Esophagus squamous epithelium (tissue), 5 donors: Measurements from ENCODE around the gene GBGT1. TPM values are rescaled to one million over a fixed set of nuclear protein-coding genes. Genes with fewer than 3 reads are reported as not detected.
"Not testable (repeated sequence)": the region's sequence is repeated elsewhere in the genome, so short reads cannot be mapped to it uniquely, and the experiment has no call there.

ENCODE experiments used
- DNase-seq: peaks from one replicate; lab custom pipeline; 2025; lab: John Stamatoyannopoulos, UW
- H3K27ac ChIP-seq, 4 donors: fragments of 200-600 bp; sonication (generic); one replicate each; pipeline ENCODE4 v1.5.1; 2016 to 2019; ENCODE audit warnings: mild to moderate bottlenecking in 1 of 4
- H3K27me3 ChIP-seq, 4 donors: fragments of 200-600 bp; sonication (generic); 1 replicate in 3 of 4; 2 replicates in 1 of 4; pipeline versions ENCODE4 v1.5.1 to v1.6.0; 2017 to 2021; ENCODE audit warnings: antibody characterized with exemption in 1 of 4
- H3K36me3 ChIP-seq, 3 donors: fragments of 200-600 bp; sonication (generic); one replicate each; pipeline ENCODE4 v1.5.1; 2016 to 2019
- H3K4me1 ChIP-seq, 3 donors: fragments of 200-600 bp; sonication (generic); one replicate each; pipeline ENCODE4 v1.5.1; 2017 to 2019
- H3K4me3 ChIP-seq, 4 donors: fragments of 200-600 bp; sonication (generic); 1 replicate in 3 of 4; 2 replicates in 1 of 4; pipeline ENCODE4 v1.5.1; 2016 to 2019; ENCODE audit warnings: mild to moderate bottlenecking in 2 of 4, moderate library complexity in 1 of 4
- H3K9me3 ChIP-seq, 3 donors: fragments of 200-600 bp; sonication (generic); one replicate each; pipeline ENCODE4 v1.5.1; 2016 to 2019
- POLR2A ChIP-seq, 4 donors: fragments of 450-650 bp; IDR thresholded peaks; one replicate each; pipeline ENCODE4 v1.6.1; 2017; ENCODE audit warnings: antibody characterized with exemption in 4 of 4, mild to moderate bottlenecking in 4 of 4, moderate library complexity in 3 of 4
- WGBS, 2 donors: methylation state at CpG; one replicate each; pipeline ENCODE4 v1.1.5; 2018; 5-methylcytosine and 5-hydroxymethylcytosine counted together
- intact Hi-C: fragments of 100-400 bp; cut with DNase I; formaldehyde crosslinking; loops from one replicate; pipeline ENCODE4 v1.15.0; 2022
- total RNA-seq, 4 donors: library from RNA; depleted of rRNA; stranded (reverse); fragments of >200 nt; gene quantifications; one replicate each; pipeline ENCODE4 v1.1.0, GENCODE V29; 2016
- TF ChIP-seq, protein P1 (sequence below), 6 experiments: fragments of 450-650 bp in 4 of 6; fragments of 200-600 bp in 2 of 6; sonication (generic) in 2 of 6; IDR thresholded peaks; one replicate each; pipeline ENCODE4 v1.5.1; 2016 to 2019; ENCODE audit warnings: antibody characterized with exemption in 6 of 6, mild to moderate bottlenecking in 4 of 6, moderate library complexity in 4 of 6
- donor health status: DM: yes; HTN: yes; CAD: no.

The GBGT1 gene
- total RNA-seq, 4 donors from 2014 or later: 3.0 to 8.8 (median 3.8) TPM

DNA sequence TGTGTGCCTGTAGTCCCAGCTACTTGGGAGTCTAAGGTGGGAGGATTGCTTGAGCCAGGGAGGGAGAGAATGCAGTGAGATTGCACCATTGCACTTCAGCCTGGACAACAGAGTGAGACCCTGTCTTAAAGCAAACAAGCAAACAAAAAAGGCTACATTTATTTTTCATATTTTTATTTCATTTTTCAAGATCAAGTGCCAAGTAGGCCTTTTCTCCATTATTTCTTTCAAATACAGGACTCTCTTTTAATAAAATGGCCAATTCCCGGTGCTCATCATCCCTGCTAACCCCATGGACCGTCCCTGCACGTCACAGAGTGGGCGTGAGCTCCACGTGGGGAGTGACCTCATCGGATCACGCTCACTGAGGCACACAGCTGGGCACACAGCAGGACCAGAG lies 9.3 kb upstream of the GBGT1 start:
- H3K36me3 ChIP-seq: no peaks in the 10 kb centered on the region
- intact Hi-C loops: no loop called here
- WGBS, 2 donors: 74% methylated on average over 6 to 7 of the region's 7 CpGs

DNA sequence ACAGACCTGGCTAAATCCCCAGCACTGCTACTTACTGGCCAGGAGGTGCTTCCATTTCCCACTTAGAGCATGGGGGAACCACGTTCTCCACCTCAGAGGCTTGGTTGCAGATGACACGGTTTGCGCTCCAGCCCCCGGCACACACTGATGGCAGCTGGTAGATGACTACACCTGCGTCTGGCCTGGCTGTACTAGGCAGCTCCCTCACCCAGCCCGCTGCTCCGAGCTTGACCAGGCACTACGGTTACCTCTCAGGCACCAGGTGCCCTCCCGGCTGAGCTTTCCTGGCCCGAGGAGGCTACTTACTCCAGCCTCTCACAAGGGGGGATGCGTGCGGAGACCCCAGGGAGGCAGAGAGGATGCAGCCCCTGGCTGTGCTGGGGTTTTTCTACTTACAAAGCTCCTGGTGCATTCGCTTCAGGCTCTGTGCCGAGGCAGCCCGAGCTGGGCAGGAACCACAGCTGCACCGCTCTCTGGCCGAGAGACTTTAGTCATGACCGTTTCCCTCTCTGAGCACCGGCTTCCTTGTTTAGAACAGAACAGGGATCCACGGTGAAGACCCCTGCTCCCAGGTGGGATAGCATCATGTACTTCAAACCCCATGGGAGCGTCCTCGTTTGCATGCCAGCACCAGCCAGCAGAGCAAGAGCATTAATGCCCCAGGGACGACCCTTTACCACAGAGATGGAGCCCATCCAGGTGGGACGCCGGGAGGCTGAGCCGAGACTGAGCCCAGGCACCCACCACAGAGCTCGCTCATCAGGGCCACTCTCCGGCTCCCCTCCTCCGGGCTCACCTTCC lies 7.6 kb upstream of the GBGT1 start:
- no peak overlapping the region for H3K4me3 ChIP-seq
- WGBS, 2 donors: 74 to 89% methylated on average over 5 to 8 of the region's 29 CpGs
- no peaks in the 10 kb centered on the region for H3K36me3 ChIP-seq
- H3K4me1 ChIP-seq: no peaks in the 10 kb centered on the region
- intact Hi-C loops: no loop called here
- peaks cover 0 to 28% (median 0%) of the 10 kb centered on the region in 4 donors for H3K27me3 ChIP-seq
- H3K27ac ChIP-seq: no peak overlapping the region
- no peak for TF ChIP-seq POLR2A (IDR thresholded peaks at IDR 0.05)
- TF ChIP-seq, protein P1, sequence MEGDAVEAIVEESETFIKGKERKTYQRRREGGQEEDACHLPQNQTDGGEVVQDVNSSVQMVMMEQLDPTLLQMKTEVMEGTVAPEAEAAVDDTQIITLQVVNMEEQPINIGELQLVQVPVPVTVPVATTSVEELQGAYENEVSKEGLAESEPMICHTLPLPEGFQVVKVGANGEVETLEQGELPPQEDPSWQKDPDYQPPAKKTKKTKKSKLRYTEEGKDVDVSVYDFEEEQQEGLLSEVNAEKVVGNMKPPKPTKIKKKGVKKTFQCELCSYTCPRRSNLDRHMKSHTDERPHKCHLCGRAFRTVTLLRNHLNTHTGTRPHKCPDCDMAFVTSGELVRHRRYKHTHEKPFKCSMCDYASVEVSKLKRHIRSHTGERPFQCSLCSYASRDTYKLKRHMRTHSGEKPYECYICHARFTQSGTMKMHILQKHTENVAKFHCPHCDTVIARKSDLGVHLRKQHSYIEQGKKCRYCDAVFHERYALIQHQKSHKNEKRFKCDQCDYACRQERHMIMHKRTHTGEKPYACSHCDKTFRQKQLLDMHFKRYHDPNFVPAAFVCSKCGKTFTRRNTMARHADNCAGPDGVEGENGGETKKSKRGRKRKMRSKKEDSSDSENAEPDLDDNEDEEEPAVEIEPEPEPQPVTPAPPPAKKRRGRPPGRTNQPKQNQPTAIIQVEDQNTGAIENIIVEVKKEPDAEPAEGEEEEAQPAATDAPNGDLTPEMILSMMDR (IDR thresholded peaks at IDR 0.05): no peak
- DNase-seq: no peak
- no peaks in the 10 kb centered on the region for H3K9me3 ChIP-seq

More for the DNA sequence above, 9.3 kb upstream of the GBGT1 start:
- Histone ChIP-seq H3K4me3 (no peak overlapping the region), H3K9me3 (no peaks in the 10 kb centered on the region), H3K27me3 (peaks cover 0 to 33% (median 0%) of the 10 kb centered on the region in 4 donors), H3K4me1 (no peaks in the 10 kb centered on the region), H3K27ac (no peak overlapping the region)
- DNase-seq: no peak
- TF ChIP-seq, protein P1 (IDR thresholded peaks at IDR 0.05): no peak
- no peak for TF ChIP-seq POLR2A (IDR thresholded peaks at IDR 0.05)

DNA sequence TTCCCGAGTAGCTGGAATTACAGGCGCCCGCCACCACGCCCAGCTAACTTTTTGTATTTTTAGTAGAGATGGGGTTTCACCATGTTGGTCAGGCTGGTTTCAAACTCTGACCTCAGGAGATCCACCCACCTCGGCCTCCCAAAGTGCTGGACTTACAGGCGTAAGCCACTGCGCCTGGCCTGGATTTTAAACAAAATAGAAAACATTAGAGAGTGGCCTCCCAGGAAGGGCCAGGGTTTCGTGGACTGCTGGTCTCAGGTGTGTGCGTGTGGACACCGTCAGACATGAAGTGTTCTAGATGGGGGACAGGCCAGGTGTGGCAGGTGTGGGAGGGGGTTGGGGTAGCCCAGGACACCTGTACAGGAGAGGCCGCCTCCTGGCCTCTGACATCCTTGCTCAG lies 7.0 kb upstream of the GBGT1 start:
- TF ChIP-seq, protein P1 (IDR thresholded peaks at IDR 0.05): no peak
- no peak for TF ChIP-seq POLR2A (IDR thresholded peaks at IDR 0.05)
- Histone ChIP-seq H3K4me1 (no peaks in the 10 kb centered on the region), H3K4me3 (no peak overlapping the region), H3K36me3 (no peaks in the 10 kb centered on the region), H3K27ac (no peak overlapping the region), H3K9me3 (no peaks in the 10 kb centered on the region), H3K27me3 (peaks cover 0 to 22% (median 0%) of the 10 kb centered on the region in 4 donors)
- WGBS, 2 donors: 88 to 91% methylated on average over 10 of the region's 11 CpGs
- intact Hi-C loops: no loop called here
- DNase-seq: no peak

DNA sequence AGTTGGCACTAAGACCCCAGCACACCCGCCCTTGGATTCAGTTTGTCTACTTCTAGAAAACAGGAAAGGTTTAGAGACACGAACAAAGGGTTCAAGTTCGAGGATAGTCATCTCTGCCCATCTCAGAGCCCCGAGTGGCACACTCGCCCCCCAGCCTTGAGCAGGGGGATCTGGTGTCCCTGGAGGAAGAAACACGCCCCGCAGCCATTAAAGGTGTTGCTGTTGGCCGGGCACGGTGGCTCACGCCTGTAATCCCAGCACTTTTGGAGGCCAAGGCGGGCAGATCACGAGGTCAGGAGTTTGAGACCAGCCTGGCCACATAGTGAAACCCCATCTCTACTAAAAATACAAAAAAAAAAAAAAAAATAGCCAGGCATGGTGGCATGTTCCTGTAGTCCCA lies 6.0 kb upstream of the GBGT1 start:
- H3K27ac ChIP-seq, H3K36me3 ChIP-seq, H3K4me1 ChIP-seq, H3K9me3 ChIP-seq, H3K4me3 ChIP-seq, intact Hi-C loops, DNase-seq: not testable (repeated sequence)
- WGBS, 2 donors: 60 to 89% methylated on average over 1 to 9 of the region's 12 CpGs
- H3K27me3 ChIP-seq: peaks cover 0 to 18% (median 0%) of the 10 kb centered on the region in 4 donors

DNA sequence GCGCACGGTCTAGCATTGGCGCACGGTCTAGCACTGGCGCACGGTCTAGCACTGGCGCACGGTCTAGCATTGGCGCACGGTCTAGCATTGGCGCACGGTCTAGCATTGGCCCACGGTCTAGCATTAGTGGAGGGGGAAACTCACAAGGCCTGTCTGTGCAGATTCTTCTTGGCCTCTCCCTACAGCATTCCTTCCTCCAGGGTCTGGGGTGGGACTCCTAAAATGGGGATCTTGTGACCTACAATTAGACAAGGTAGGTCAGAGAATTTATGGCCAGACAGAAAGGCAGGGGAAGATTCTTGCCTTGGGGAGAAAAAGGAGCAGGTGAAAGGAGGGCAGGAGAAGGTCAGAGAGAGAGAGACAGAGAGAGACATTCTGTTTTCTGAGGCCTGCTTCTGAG lies 5.4 kb upstream of the GBGT1 start:
- 85 to 87% methylated on average over 12 to 13 of the region's 13 CpGs for WGBS, 2 donors
- intact Hi-C loops: no loop called here
- H3K9me3 ChIP-seq: no peaks in the 10 kb centered on the region
- no peak overlapping the region for H3K4me3 ChIP-seq
- no peaks in the 10 kb centered on the region for H3K36me3 ChIP-seq
- peaks cover 4 to 6% (median 5%) of the 10 kb centered on the region in 3 donors for H3K4me1 ChIP-seq
- DNase-seq: no peak
- peaks cover 0 to 19% (median 0%) of the 10 kb centered on the region in 4 donors for H3K27me3 ChIP-seq
- TF ChIP-seq, protein P1 (IDR thresholded peaks at IDR 0.05): no peak
- no peak for TF ChIP-seq POLR2A (IDR thresholded peaks at IDR 0.05)
- H3K27ac ChIP-seq: no peak overlapping the region
